DOHH2 (cell line): ENCODE results near the gene LCE3B.

Experiments
- CTCF ChIP-seq: fragments of 200-600 bp; sonication (generic); IDR thresholded peaks from one replicate; pipeline ENCODE4 v1.5.1; 2014; ENCODE audit warnings: antibody characterized with exemption, mild to moderate bottlenecking, low read depth, low read length; ENCODE audit not compliant: poor library complexity, severe bottlenecking
- EZH2phosphoT487 ChIP-seq: fragments of 200-600 bp; sonication (generic); IDR thresholded peaks from 2 replicates; pipeline ENCODE4 v1.6.1; 2017; ENCODE audit warnings: borderline replicate concordance, mild to moderate bottlenecking, antibody characterized with exemption, low read length, moderate library complexity, mixed read lengths

GRCh38 chr1:152585586-152585985 lies 28.0 kb upstream of the LCE3B start:
- TF ChIP-seq EZH2phosphoT487, result no peak
- no peak for TF ChIP-seq CTCF
